Effector memory CD8-positive, alpha-beta T cell (primary cell): ENCODE data around the gene FAM107B.
A peak's percentile ranks its signal among the peaks of the same experiment; 100 is the strongest.
"Not testable (repeated sequence)": the region's sequence is repeated elsewhere in the genome, so short reads cannot be mapped to it uniquely, and the experiment has no call there.

Experiments
- ATAC-seq: fragments of 150-1000 bp; cut with Tn5 transposase; replicated peaks from 2 replicates; pipeline ENCODE4 v1.10.0; 2021; ENCODE audit warnings: mild to moderate bottlenecking, moderate library complexity
- DNase-seq, 3 experiments: peaks; one replicate each; pipeline ENCODE4 v3.0.0; 2021
- H3K27ac Mint-ChIP-seq, 2 donors: one replicate each; pipeline ENCODE4 v1.8.0; 2022; ENCODE audit warnings: mild to moderate bottlenecking in 2 of 2, mixed read lengths in 2 of 2, moderate library complexity in 2 of 2
- H3K27me3 Mint-ChIP-seq, 2 donors: one replicate each; pipeline ENCODE4 v1.8.0; 2022; ENCODE audit warnings: mixed read lengths in 2 of 2
- H3K36me3 Mint-ChIP-seq: one replicate; pipeline ENCODE4 v1.8.0; 2022; ENCODE audit warnings: mild to moderate bottlenecking, moderate library complexity, mixed read lengths; ENCODE audit not compliant: insufficient read depth
- H3K4me1 Mint-ChIP-seq, 2 donors: one replicate each; pipeline ENCODE4 v1.8.0; 2022; ENCODE audit warnings: low read depth in 2 of 2, mixed read lengths in 2 of 2
- H3K4me3 Mint-ChIP-seq, 2 donors: one replicate each; pipeline ENCODE4 v1.8.0; 2022; ENCODE audit warnings: mild to moderate bottlenecking in 2 of 2, mixed read lengths in 2 of 2, moderate library complexity in 2 of 2
- H3K9me3 Mint-ChIP-seq, 2 donors: one replicate each; pipeline ENCODE4 v1.8.0; 2022; ENCODE audit warnings: mixed read lengths in 2 of 2

Gene FAM107B

GRCh38 chr10:14656052-14656730 lies 118.5 kb downstream of the FAM107B start:
- H3K36me3 Mint-ChIP-seq: no peaks in the 10 kb centered on the region
- H3K27me3 Mint-ChIP-seq: no peaks in the 10 kb centered on the region
- H3K27ac Mint-ChIP-seq: no peak overlapping the region
- ATAC-seq: no peak
- H3K4me3 Mint-ChIP-seq: no peak overlapping the region
- no peaks in the 10 kb centered on the region for H3K9me3 Mint-ChIP-seq
- no peak for DNase-seq
- peaks cover 52 to 58% of the 10 kb centered on the region in 2 donors for H3K4me1 Mint-ChIP-seq

DNA sequence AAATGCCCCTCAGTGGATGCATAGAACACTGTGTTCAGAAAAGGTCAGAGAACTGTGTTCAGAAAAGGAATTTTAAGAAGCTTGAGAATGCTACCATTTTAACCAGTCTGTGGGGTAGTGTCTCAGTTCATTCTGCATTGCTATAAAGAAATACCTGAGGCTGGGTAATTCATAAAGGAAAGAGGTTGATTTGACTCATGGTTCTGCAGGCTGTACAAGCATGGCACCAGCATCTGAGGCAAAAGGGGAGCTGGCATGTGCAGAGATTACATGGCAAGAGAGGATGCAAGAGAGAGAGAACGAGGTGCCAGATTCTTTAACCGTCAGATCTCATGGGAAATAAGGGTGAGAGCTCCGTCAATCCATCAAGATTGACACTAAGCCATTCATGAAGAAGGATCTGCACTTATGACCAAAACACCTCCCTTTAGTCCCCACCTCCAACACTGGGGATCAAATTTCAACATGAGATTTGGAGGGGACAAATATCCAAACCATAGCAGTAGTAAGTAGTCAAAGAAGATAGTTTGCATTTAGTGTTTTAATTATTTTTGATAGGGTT lies 119.8 kb downstream of the FAM107B start:
- Mint-ChIP-seq H3K4me1 (peaks cover 44 to 46% of the 10 kb centered on the region in 2 donors), H3K27ac (peak overlapping the region in 1 of 2 donors; percentile 49), H3K4me3 (no peak overlapping the region), H3K27me3 (no peaks in the 10 kb centered on the region), H3K9me3 (no peaks in the 10 kb centered on the region), H3K36me3 (no peaks in the 10 kb centered on the region)
- DNase-seq (no peak), ATAC-seq (no peak)

- H3K36me3 Mint-ChIP-seq: peaks cover 6% of the 10 kb centered on the region
- ATAC-seq (peak; percentile 76), DNase-seq (no peak)
- peak overlapping the region in 1 of 2 donors; percentile 12 for H3K4me3 Mint-ChIP-seq
- peak overlapping the region in 1 of 2 donors; percentile 49 for H3K27ac Mint-ChIP-seq
- no peaks in the 10 kb centered on the region for H3K27me3 Mint-ChIP-seq
- peaks cover 40 to 46% of the 10 kb centered on the region in 2 donors for H3K4me1 Mint-ChIP-seq
- no peaks in the 10 kb centered on the region for H3K9me3 Mint-ChIP-seq
Measured at GRCh38 chr10:14653271-14654161, 121.2 kb downstream of the FAM107B start.

DNA sequence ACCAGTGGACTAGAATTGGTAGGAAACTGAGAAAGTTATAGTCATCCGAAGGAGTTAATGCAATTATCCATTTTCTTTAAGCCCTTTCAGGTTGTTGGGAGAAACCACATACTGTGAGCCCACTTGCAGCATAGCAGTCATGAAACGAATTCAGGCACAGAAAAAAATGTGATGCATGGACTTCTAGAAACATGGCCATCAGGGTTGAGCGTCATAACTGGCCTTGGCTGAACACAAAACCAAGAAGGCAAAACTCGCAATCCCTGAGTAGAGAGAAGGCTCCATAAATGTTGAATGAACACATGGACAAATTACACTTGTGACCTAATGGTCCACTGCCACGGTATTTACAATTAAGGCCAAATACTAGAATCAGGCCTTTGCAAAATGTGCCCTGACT lies 121.9 kb downstream of the FAM107B start:
- H3K27me3 Mint-ChIP-seq: no peaks in the 10 kb centered on the region
- no peaks in the 10 kb centered on the region for H3K9me3 Mint-ChIP-seq
- no peak overlapping the region for H3K27ac Mint-ChIP-seq
- no peak for DNase-seq
- peaks cover 39 to 46% of the 10 kb centered on the region in 2 donors for H3K4me1 Mint-ChIP-seq
- H3K36me3 Mint-ChIP-seq: peaks cover 13% of the 10 kb centered on the region
- no peak for ATAC-seq
- H3K4me3 Mint-ChIP-seq: no peak overlapping the region

DNA sequence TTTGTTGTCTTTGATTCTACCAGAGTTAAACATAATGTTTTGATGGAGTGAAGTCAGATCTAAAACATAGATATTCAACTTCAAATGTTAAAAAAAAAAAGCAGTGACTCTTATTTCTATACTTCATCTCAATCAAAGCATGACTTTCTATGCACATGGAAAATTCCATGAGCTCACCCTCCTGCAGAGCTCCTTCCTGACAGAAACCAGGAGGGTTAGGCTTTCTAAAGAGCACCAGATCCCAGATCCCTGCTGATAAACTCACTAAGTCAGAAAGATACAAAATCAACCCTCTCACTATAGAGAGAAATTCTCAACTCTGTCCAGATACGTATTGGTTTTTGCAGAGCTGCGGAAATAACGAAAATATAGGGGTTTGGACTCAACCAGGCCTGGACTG lies 122.6 kb downstream of the FAM107B start:
- no peak overlapping the region for H3K27ac Mint-ChIP-seq
- peaks cover 17% of the 10 kb centered on the region for H3K36me3 Mint-ChIP-seq
- H3K27me3 Mint-ChIP-seq: no peaks in the 10 kb centered on the region
- DNase-seq (no peak), ATAC-seq (no peak)
- H3K4me3 Mint-ChIP-seq: no peak overlapping the region
- H3K9me3 Mint-ChIP-seq: no peaks in the 10 kb centered on the region
- H3K4me1 Mint-ChIP-seq: peaks cover 36 to 42% of the 10 kb centered on the region in 2 donors

GRCh38 chr10:14649739-14650138 lies 125.0 kb downstream of the FAM107B start:
- no peak for ATAC-seq
- no peak for DNase-seq
- Mint-ChIP-seq H3K27me3 (no peaks in the 10 kb centered on the region), H3K9me3 (no peaks in the 10 kb centered on the region), H3K4me3 (peak overlapping the region; percentile 22 to 37), H3K4me1 (peaks cover 42 to 54% of the 10 kb centered on the region in 2 donors), H3K36me3 (peaks cover 17% of the 10 kb centered on the region), H3K27ac (peak overlapping the region; percentile 99)

DNA sequence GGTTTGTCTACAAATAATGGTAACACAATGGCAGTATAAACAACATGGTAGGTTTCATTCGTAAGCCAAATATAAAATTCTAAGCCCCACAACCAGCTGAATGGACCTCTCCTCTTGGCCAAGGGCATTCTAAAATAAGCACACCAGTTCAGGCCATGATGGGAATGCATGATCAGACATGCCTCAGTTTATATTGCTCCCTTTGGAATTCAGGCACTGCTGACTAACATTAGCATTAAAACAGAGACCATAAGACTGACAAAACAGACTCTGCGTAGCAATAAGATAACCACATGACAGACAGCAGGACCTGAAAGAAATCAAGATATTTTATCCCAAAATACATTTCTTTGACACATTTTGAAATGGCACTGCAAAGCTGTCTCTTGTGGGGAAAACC lies 125.8 kb downstream of the FAM107B start:
- Mint-ChIP-seq H3K9me3 (no peaks in the 10 kb centered on the region), H3K27ac (peak overlapping the region; percentile 99), H3K4me1 (peaks cover 37 to 46% of the 10 kb centered on the region in 2 donors), H3K27me3 (no peaks in the 10 kb centered on the region), H3K4me3 (peak overlapping the region; percentile 76), H3K36me3 (peaks cover 17% of the 10 kb centered on the region)
- no peak for ATAC-seq
- no peak for DNase-seq

DNA sequence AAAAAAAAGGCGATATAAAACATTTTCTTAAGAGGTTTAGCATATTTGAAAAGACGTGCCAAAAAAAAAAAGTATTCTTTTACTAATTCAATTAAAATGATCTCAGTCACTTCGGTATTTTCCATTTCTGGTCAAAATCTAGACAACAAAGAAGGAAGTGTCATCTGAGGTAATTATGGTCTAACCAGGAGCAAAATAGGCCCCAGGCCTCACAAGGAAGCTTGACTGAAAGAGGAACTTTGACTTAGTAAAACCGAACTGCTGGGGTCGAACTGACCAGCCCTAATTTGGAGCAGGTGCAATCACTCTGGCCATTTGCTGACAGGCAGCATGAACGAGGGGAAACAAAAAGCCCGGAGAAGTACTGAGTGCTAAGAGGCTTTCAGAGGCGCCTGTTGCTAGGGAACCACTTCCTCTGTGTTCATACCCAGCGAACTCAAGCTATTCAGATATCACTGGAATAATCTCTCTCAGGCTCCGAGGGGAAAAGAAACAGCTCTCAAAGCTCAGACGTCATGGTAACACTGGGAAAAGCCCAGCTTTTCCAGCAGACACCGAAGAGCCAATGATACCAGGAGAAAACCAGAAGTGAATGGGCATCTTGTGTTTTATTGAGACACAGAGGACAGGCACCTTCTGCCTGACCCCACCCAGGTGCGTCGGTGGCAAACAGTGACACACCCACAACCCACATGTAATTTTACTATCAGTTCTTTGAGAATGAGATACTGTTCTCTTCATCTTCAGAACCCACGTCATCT lies 126.5 kb downstream of the FAM107B start:
- H3K27me3 Mint-ChIP-seq: no peaks in the 10 kb centered on the region
- H3K27ac Mint-ChIP-seq: peak overlapping the region; percentile 99
- H3K36me3 Mint-ChIP-seq: peaks cover 17% of the 10 kb centered on the region
- peaks cover 29 to 39% of the 10 kb centered on the region in 2 donors for H3K4me1 Mint-ChIP-seq
- peak overlapping the region; percentile 76 for H3K4me3 Mint-ChIP-seq
- DNase-seq: peak; percentile 63 to 78 (median 63)
- H3K9me3 Mint-ChIP-seq: no peaks in the 10 kb centered on the region
- peak; percentile 79 for ATAC-seq

DNA sequence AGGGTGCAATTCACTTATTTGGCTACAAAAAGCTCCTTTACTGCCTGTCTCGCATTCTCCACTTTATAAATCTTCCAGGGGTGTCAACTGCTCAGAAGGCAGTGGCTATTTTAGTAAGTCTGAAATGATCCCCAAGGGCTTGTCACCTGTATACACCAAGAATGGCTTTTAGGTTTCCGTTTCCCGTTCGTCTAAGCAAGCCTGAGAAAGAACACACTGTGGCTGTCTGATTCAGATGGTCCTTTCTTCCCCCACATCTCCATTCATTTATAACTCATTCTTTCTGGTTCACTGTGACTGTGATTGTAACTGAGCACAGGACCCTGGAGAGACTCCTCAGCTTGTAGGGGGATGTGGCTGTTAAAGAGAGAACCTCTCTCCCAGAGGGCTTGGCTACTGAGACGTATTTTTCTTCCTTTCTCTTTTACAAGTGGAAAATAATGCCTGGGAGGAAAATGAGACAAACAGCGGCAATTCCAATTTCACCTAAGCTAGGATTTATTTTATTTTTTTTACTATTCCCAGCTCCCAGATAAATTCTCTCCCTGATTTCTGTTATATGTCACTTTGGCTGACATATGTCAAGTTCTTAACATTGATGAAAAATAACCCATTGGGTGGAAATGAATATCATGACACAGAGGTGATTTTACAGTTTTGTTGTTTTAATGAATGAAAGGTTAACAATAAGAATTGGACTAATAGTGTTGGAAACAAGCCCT lies 129.3 kb downstream of the FAM107B start:
- no peak for DNase-seq
- no peaks in the 10 kb centered on the region for H3K9me3 Mint-ChIP-seq
- H3K4me1 Mint-ChIP-seq: peaks cover 24 to 38% of the 10 kb centered on the region in 2 donors
- no peak overlapping the region for H3K4me3 Mint-ChIP-seq
- H3K27ac Mint-ChIP-seq: peak overlapping the region; percentile 46 to 83
- ATAC-seq: no peak
- H3K36me3 Mint-ChIP-seq: peaks cover 17% of the 10 kb centered on the region
- H3K27me3 Mint-ChIP-seq: no peaks in the 10 kb centered on the region

DNA sequence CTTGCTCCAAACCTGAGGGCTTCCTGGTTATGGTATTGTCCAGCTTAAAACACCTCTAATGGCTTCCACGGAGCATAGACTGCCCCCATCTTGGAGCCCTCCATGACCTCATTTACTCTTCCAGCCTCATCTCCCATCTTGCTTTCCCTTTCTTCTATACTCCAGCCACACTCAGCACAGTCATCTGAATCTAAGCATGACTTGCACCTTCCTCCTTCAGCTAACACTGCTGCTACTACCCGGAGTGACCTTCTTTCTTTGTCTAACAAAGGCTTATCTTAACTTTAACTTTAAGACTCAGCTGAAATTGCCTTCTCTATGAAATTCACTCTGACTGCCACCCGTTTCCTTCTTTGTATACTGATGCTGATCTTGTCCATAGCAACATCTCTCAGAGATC lies 135.1 kb downstream of the FAM107B start:
- H3K36me3 Mint-ChIP-seq: no peaks in the 10 kb centered on the region
- DNase-seq (no peak), ATAC-seq (no peak)
- no peaks in the 10 kb centered on the region for H3K9me3 Mint-ChIP-seq
- no peak overlapping the region for H3K27ac Mint-ChIP-seq
- H3K4me1 Mint-ChIP-seq: no peaks in the 10 kb centered on the region
- H3K4me3 Mint-ChIP-seq: no peak overlapping the region
- no peaks in the 10 kb centered on the region for H3K27me3 Mint-ChIP-seq

DNA sequence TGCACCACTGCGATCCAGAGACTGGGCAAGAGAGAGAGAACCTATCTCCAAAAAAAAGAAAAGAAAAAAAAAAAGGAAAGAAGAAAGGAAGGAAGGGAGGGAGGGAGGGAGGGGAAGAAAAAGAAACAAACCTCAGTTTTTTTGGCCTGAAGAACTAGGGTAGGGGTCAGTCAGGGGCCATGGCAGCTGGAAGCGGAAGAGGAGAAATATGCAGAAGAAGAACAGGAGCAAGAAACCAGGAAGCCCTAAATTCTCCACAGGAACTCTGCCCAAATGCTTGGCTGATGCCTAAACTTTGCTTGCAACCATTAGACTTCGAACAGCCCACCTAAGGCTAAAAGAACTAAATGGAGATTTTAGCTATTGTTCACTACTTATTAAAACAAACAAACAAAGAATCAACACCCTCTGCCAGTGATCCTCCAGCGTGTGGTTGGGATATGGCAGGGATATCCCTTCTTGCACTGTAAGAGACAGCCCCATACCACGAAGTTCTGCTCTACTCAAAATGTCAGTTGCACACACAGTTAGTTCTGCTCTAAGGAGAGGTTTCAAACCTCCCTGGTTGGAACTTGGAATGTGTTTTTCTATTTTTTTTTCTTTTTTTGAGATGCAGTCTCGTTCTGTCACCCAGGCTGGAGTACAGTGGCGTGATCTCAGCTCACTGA lies 139.5 kb downstream of the FAM107B start:
- no peak for ATAC-seq
- peaks cover 4% of the 10 kb centered on the region for H3K36me3 Mint-ChIP-seq
- H3K27me3 Mint-ChIP-seq: no peaks in the 10 kb centered on the region
- no peak for DNase-seq
- H3K4me1 Mint-ChIP-seq: no peaks in the 10 kb centered on the region
- H3K27ac Mint-ChIP-seq: no peak overlapping the region
- no peaks in the 10 kb centered on the region for H3K9me3 Mint-ChIP-seq
- H3K4me3 Mint-ChIP-seq: no peak overlapping the region

GRCh38 chr10:14634572-14634971 lies 140.1 kb downstream of the FAM107B start:
- H3K4me3 Mint-ChIP-seq, H3K9me3 Mint-ChIP-seq, DNase-seq, H3K4me1 Mint-ChIP-seq, H3K36me3 Mint-ChIP-seq, ATAC-seq, H3K27me3 Mint-ChIP-seq: not testable (repeated sequence)
- peak overlapping the region in 1 of 2 donors; percentile 41 for H3K27ac Mint-ChIP-seq
